Muscle of back (tissue), 11 donors: Measurements from ENCODE around the gene SLC25A24. TPM values are rescaled to one million over a fixed set of nuclear protein-coding genes. Genes with fewer than 3 reads are reported as not detected.
"Not testable (repeated sequence)": the region's sequence is repeated elsewhere in the genome, so short reads cannot be mapped to it uniquely, and the experiment has no call there.

Experiments
- DNase-seq, 3 donors: peaks; one replicate each; pipeline versions ENCODE4 v3.0.0 to v3.0.0-alpha.2; 2013
- polyA plus RNA-seq, 10 donors: library from polyadenylated mRNA; unstranded; fragments of 120-200 nt; gene quantifications; one replicate each; pipeline ENCODE4 v1.2.1, GENCODE V29; 2013; ENCODE audit not compliant: insufficient read length in 10 of 10

SLC25A24 gene
- polyA plus RNA-seq, 10 donors, result 32.6 to 59.9 (median 44.9) TPM

DNA sequence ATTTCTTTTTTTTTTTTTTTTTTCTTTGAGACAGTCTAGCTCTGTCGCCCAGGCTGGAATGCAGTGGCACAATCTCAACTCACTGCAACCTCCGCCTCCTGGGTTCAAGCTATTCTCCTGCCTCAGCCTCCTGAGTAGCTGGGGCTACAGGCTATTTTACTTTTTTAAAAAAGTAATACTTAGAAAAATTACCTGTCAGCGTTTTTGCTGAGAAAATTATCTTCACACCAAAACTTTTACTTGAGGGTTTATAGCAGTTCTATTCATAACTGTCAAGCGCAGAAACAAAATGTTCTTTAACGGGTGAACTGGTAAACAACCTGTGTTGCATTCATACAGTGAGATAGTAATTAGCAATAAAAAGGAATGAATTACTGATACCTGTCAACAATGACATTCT, 1.5 kb upstream of the SLC25A24 start:
- no peak for DNase-seq

DNA sequence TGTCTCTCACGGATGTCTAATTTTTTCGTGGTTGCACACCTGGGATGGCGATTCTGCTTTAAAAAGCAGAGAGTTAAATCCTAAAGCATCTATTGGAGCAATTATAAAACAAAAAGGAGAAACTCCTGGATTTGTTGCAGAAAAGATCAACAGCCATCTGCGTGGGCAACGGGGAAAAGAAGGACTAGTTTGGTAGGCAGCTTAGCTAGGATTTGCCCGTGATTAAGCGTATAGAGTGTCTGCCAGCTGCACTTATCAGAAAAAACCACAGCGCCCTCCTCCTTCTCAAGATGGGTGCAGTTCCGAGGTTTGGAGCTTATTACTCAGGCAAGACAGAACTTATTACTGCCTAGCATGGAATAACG, 526 bp upstream of the SLC25A24 start:
- DNase-seq, result peak in 2 of 3 donors; percentile 44 to 48

DNA sequence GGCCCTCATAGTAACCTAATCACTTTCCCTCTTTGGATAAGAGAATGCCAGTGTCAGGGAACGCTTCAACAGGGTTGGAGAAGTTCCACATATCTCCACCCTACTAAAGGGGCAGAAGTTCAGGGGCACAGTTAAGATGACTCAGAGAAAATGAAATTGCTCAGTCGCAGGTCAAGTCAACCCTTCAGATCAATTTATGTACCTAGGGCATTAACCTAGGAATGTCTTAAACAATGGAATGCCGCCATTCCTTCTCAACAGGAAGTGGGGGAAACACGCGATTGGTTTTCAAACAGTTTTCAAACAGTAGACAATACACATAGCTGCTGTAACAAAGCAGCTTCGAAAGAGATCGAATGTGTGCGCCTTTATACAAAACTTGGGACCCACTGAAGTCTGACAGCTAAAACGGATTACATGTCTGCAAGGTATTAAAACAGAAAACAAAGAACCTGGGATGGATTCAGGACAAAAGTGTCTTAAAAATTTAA, 897 bp downstream of the SLC25A24 start:
- DNase-seq, result peak; percentile 27 to 69 (median 31)

DNA sequence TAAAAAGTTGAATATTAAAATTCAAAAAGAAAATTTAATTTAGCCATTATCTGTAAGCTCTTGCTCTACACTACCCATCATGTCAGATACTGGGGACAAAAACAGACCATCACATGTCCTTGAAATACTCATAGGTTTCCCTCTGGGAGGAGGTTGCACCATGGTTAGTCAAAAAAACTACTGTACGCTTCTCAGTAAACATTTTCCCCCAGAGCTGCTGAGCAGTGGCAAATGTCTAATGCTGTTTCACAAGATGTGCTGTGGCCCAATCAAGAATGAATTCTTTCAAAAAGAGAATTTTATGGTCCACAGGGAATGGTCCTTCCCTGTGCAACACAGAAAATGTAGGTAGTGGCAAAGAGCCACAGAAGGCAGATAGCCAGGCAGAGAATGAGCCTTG, 6.1 kb downstream of the SLC25A24 start:
- DNase-seq, result no peak

DNA sequence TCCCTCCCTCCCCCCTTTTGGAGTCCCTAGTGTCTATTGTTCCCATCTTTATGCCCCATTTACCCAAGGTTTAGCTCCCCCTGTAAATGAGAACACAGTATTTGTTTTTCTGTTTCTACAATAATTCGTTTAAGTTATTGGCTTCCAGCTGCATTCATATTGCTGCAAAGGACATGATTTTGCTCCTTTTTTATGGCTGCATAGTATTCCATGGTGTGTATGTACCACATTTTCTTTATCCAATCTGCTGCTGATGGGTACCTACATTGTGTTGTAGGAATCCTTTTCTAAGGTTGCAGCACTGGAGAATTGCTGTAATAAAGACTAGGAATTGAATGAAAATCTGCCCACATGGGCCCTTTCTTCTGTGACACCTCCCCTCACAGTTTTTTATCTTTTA, 6.8 kb downstream of the SLC25A24 start:
- no peak for DNase-seq

DNA sequence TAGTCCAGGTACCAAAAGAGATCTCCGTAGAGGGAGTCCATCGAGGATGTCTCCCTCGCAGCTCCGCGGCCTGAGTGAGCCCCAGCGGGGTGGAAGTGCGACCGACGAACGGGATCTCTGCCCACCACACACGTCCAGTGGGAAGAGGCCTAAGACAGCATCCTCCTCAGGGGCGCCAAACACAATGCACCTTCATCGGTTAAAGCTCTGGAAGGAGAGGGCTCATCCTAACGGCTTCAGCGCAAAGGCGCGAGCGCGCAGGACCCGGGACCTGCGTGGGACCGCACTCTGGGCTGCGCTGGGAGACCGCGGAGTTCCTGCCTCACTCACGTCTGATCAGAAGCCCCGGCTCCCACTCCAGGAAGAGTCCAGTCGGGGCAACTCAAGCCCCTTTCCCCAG, 7.6 kb downstream of the SLC25A24 start:
- DNase-seq, result no peak

DNA sequence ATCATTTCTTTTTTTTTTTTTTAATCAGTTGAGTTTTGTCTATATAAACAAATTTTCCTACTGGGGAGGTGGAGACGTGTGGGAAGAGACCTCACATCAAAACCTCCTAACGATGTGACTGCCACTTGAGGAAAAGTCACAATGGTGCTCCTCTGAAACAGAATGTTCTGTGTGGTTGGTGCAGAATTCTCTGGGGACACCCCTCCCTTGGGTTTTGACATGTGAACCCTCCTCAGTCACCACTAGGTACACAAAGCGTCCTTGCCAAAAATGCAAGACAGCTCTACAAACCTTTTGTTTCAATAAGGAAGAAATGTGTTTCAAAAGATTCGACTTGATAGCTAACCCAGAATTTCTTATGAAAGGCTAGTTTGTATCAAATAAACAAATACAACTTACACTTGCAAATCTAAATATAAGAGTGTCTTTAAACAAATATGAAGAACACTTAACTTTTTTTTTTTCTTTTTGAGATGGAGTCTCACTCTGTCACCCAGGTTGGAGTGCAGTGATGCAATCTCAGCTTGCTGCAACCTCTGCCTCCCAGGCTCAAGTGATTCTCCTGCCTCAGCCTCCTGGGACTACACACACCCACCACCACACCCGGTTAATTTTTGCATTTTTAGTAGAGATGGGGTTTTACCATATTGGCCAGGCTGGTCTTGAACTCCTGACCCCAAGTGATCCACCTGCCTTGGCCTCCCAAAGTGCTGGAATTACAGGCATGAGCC, 9.3 kb downstream of the SLC25A24 start:
- DNase-seq, result no peak

DNA sequence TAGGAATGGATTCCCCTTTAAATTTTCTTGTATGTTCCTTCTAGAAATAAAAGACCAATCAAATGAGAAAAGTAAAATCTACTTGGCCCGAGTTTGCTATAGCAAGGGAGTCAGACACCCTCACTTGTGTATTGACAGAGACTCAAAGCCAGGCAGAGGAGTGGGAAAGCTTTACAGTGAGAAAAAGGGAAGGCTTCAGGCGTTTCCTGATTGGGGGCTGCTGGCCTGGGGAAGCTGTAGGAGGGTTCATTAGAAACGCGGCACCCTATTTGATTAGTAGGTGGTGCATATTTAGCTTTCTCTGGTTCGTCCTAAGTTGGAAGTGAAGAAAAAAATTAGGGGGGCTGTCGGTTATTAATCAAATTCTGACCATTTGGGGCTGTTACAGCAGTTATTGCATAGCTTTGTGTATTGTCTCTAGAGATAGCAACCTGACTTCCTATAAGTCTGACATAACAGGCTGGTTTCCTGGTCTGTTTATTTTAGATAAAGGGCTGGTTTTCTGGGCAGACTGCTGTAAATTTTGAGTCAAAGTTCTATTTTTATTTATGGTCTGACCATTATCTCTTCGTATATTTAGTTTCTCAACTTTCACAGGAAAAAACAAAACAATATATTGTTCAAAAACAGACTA, 10.0 kb downstream of the SLC25A24 start:
- no peak for DNase-seq

DNA sequence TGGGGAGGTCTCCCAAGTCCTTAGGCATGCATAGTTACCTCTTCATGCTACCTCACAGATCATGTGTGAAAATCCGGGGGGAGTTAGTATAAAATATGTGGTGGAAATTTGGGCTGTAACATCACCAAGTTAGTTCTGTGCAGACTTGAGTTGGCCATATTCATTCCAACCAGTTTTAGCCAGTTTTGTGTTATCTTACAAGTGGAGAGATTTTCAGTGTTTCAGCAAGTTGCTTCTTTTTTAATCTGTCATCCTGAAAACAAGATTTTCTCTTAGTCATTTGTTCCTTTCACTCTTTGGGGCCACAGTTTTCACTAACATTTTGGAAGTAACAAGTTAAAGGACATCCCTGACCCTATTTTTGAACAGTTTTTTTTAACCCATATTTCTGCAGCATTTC, 11.3 kb downstream of the SLC25A24 start:
- DNase-seq, result no peak

DNA sequence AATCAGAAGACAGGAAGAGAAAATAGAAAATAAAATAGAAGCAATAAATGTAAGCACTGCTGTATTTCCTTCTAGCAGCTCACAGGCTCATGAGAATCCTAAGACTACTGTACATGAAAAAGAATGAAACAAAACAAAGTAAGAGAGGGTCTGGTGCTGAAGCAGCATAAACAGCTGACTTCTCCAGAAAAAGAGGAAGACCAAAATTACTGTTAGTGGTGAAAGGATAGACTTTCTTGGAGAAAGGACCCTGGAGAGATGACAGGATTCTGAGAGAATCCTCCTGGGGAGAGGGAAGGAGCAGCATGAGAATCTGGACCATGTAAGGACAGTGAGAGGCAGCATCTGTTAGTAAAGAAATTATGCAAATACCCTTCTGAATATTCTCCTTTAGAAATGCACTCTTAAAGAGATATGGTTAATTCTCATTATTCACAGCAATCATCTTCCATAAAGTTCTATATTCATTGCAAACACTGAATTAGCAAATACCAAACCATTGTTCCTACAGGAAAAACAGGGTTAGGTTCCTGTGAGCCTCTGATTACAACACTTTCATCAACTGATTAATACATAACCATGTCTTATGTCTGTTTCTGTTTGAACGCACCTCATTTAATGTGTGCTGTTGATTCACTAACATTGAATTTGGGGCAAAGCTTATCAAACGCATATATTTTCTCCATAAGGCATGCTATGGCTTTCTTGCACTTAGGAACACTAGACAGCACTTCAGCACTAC, 17.0 kb downstream of the SLC25A24 start:
- no peak for DNase-seq

DNA sequence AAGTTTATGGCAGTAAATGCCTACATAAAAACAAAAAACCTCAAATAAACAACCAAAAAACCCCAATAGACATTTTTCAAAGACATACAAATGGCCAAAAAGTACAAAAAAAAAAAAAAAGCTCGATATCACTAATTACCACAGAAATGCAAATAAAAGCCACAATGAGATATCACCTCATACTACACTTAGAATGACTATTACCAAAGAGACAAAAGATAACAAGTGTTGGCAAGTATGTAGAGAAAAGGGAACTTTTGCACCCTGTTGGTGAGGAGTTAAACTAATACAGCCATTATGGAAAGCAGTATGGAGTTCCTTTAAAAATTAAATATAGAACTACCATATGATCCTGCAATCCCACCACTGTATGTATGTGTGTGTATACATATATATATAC, 21.1 kb downstream of the SLC25A24 start:
- no peak for DNase-seq

DNA sequence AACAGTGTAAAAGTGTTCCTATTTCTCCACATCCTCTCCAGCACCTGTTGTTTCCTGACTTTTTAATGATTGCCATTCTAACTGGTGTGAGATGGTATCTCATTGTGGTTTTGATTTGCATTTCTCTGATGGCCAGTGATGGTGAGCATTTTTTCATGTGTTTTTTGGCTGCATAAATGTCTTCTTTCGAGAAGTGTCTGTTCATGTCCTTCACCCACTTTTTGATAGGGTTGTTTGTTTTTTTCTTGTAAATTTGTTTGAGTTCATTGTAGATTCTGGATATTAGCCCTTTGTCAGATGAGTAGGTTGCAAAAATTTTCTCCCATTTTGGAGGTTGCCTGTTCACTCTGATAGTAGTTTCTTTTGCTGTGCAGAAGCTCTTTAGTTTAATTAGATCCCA, 37.7 kb downstream of the SLC25A24 start:
- DNase-seq, result not testable (repeated sequence)

DNA sequence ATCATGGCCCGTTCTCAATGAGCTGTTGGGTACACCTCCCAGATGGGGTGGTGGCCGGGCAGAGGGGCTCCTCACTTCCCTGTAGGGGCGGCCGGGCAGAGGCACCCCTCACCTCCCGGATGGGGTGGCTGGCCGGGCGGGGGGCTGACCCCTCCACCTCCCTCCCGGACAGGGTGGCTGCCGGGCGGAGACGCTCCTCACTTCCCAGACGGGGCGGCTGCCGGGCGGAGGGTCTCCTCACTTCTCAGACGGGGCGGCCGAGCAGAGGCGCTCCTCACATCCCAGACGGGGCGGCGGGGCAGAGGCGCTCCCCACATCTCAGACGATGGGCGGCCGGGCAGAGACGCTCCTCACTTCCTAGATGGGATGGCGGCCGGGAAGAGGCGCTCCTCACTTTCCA, 40.2 kb downstream of the SLC25A24 start:
- DNase-seq, result not testable (repeated sequence)

DNA sequence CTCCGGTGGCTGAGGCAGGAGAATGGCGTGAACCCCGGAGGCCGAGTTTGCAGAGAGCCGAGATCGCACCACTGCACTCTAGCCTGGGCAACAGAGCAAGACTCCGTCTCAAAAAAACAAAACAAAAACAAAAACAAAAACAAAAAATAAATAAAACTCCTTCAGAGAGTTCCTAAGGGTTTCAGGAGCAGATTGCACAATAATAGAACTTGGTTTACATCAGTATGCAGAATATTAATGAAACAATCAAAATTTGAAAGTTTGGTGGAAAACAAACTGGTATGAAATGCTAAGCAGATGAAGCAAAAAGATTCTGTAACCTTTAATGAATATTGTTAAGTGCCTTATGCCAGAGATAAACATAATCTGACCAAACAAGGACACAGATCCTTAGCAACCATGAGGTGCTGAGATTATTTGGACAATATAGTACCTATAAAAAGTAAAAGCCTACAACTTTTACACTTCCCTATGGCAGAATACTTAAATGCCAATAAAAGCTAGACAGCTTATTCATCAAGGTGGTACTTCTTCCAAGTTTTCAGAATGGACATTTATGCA, 41.2 kb downstream of the SLC25A24 start:
- DNase-seq, result no peak

DNA sequence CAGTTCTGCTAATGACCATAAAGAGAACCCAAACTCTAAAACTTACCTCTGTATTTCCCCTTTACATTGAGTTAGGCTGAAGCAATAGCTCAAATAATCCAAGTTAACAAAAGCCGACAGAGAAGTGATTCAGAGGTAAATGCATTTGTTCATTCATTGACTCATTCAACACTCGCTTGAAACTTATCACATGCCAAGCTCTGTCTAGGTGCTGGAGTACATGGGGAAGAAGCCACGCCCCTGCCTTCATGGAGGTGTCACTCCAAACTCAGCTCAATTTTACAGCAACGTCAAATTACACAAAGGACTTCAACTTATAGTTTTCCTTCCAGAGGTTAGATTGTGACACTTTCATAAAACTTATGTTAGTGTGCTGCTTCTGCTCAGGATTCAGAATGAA, 45.8 kb downstream of the SLC25A24 start:
- no peak for DNase-seq

DNA sequence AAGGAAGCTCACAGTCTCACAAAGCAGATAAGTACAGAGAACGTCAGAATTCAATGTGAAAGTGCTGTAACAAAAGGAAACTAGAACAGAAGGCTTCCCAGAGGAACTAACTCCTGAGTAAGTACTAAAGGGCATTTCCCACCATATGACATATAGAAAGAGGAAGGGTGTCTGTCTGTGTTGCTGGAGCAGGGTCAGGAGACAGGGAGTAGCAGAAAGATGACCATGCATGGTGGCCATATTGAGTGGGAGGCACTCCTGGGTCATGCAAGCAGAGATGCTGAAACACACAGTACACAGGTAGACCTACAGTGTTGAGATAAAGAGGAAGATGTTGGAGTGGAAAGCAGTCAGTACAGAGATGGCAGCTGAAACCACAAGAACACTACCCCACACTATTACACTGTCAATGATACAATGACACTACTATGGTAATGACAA, 47.3 kb downstream of the SLC25A24 start:
- DNase-seq, result peak in 2 of 3 donors; percentile 3 to 11

DNA sequence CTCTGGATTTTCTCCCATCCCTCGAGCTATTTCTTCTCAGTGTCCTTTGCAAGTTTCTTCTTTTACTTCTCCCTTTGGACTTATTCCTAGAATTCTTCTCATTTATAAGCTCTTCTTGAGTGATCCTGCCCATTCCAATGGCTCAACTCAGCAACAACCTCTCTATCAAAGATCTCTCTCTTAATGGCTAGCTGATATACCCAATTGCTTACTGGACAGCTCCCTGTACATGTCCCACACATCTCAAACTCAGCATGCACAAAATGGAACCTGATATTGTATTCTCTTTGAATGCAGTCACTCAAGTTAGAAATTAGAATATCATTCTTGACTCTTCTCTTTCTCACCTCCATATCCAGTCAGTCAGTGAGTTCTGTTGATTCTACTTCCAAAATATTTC, 48.6 kb downstream of the SLC25A24 start:
- no peak for DNase-seq

DNA sequence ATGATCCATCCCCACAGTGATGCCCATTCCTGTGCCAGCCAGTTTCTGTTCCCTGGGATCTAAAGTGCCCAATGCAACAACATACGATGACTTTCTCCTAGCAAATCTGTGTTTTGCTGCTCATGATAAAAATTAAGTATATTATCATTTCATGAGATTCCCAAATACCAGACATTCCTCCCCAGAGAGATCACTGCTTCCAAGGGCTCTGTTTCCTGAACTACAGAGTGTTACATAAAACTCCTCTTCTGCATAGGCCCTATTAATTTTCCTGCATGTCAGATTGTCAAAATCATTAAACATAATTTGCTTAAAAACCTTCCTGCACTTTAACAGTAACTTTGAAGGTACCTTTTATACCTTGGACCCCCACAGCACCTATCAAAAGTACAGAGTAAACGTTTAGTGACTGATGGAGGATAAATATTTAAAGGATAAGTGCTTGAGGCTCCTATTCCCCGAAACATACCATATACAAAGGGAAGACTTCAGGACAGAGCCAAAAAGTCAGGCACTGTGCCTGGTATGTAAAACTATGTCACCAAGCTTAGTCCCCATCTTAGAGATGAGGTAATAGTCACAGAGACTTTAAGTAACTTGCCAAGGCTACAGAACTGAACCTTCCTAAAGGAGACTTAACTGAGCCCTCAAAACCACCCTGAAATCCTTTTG, 50.2 kb downstream of the SLC25A24 start:
- DNase-seq, result no peak

DNA sequence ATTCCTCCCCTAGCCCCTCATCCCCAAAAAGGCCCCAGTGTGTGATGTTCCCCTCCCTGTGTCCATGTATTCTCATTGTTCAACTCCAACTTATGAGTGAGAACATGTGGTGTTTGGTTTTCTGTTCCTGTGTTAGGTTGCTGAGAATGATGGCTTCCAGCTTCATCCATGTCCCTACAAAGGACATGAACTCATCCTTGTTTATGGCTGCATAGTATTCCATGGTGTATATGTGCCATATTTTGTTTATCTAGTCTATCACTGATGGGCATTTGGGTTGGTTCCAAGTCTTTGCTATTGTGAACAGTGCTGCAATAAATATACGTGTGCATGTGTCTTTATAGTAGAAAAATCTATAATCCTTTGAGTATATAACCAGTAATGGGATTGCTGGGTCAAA, 55.6 kb downstream of the SLC25A24 start:
- not testable (repeated sequence) for DNase-seq

DNA sequence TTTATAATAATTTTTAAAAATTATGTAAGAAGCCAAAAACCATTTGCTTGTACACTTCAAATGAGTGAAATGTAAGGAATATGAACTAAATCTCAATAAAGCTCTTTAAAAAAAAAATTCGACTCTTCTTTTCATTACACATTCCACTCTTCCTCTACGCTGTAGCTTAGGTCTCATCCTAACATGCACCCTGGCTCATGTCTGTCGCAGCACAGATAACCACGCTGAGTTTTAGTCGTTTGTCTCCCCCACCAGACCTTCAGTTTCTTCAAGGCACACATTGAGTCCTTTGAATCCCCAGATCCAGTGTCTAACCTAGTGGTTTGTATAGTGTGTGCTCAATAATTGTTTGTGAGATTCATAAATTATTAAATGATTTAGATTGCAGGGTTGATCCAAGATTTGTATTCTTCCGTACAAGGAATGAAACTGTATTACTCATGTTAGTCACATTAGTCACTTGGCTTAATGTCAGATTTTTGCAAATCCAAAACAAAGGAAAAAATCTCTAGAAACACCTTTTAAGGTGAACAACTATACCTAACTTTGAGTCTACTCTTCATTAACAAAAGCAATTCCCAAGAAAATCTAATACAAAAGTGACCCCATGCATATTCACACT, 57.3 kb downstream of the SLC25A24 start:
- DNase-seq, result no peak

DNA sequence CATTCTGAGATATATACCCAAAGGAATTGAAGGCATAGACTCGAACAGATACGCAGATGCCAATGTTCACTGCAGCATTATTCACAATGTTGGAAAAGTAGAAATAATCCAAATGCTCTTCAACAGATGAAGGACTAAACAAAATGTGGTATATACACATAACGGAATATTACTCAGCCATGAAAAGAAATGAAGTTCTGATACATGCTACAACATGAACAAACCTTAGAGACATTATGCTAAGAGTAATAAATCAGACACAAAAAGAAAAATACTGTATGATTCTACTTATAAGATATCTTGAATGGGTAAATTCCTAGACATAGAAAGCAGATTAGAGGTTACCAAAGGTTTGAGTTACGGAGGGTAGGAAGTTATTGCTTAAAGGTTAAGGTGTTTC, 57.9 kb downstream of the SLC25A24 start:
- no peak for DNase-seq
